Measurements from ENCODE around the gene HPSE2. TPM values are rescaled to one million over a fixed set of nuclear protein-coding genes. Genes with fewer than 3 reads are reported as not detected.

Gene HPSE2
- total and polyA plus RNA-seq, 2 experiments from 2014 or later: 0.10 to 0.24 TPM

DNA sequence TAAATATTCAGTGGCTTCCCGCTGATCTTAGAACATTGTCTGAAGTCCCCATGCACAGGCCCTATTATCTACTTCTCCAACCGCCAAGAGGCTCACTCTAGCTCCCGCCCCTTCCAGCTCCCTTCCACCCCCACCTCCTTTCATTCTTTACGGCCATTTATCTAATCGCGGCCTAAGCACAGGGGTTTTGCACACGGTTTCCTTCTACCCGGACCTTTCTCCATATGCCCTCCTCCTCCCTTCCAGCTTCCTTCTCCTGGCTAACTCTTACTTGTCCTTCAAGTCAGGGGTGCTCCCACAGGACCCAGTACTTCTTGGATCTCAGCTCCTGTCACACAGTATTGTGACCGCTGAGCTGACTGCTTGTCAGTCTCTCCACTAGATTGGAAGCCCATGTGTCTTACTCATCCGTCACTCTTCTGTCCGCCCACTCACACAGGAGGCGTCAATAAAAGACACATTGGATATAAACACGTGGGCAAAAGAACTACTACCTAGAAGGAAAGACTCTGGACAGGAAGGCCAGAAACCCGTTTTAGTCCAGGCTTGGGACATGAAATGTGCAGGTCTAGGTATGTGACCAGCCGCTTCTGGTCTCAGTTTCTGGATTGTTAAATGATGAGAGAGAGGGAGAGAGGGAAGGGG lies 768.7 kb downstream of the HPSE2 start:
- Histone ChIP-seq H3K4me2 (peak overlapping the region; percentile 82), H3K4me3 (peak overlapping the region; percentile 56; the same call in 1 of the 2 replicates), H3K4me1 (ENCODE audit: insufficient read depth) (0 out of 2 replicates have a peak, but pooled peaks cover 3% of the 10 kb centered on the region), H3K27ac (ENCODE audit: low read depth) (no peak overlapping the region), H3K79me2 (replicated peaks; ENCODE audit: insufficient read depth) (no peaks in the 10 kb centered on the region), H3K9me2 (ENCODE audit: insufficient read depth) (no peaks in the 10 kb centered on the region), H2AFZ (peak overlapping the region; percentile 88; the same call in 1 of the 2 replicates), H3K27me3 (ENCODE audit: insufficient read depth) (peaks cover 15% of the 10 kb centered on the region; the same call in 1 of the 2 replicates), H3K36me3 (ENCODE audit: insufficient read depth) (no peaks in the 10 kb centered on the region), H4K20me1 (replicated peaks; ENCODE audit: insufficient read depth) (no peaks in the 10 kb centered on the region), H3F3A (replicated peaks; ENCODE audit: low read depth) (no peaks in the 10 kb centered on the region)
- Mint-ChIP-seq H3K4me3 (no peak overlapping the region), H3K9me3 (no peaks in the 10 kb centered on the region), H3K27ac (no peak overlapping the region), H3K27me3 (ENCODE audit: insufficient read depth, low read depth, poor library complexity) (peaks cover 12% of the 10 kb centered on the region), H3K36me3 (ENCODE audit: low read depth) (no peaks in the 10 kb centered on the region), H3K4me1 (peaks cover 25% of the 10 kb centered on the region)
- ATAC-seq (no peak), DNase-seq (ENCODE audit: low spot score) (no peak)
- TF ChIP-seq CREB1 (CRISPR knock-in tag; IDR thresholded peaks at IDR 0.05; ENCODE audit: low read depth): no peak
- no peak for TF ChIP-seq CTCF (conservative IDR thresholded peaks at IDR 0.05; ENCODE audit: low read depth in 2 of 2)
- TF ChIP-seq ZNF114 (CRISPR knock-in tag; IDR thresholded peaks at IDR 0.05): no peak
- no peak for TF ChIP-seq JUNB (IDR thresholded peaks at IDR 0.05; ENCODE audit: unreplicated experiment)

- H3K27me3 ChIP-seq (ENCODE audit: insufficient read depth): peaks cover 15% of the 10 kb centered on the region; the same call in 1 of the 2 replicates
- no peaks in the 10 kb centered on the region for H4K20me1 ChIP-seq (replicated peaks; ENCODE audit: insufficient read depth)
- no peak overlapping the region for H3K4me2 ChIP-seq
- Mint-ChIP-seq H3K36me3 (ENCODE audit: low read depth) (no peaks in the 10 kb centered on the region), H3K27me3 (ENCODE audit: insufficient read depth, low read depth, poor library complexity) (peaks cover 12% of the 10 kb centered on the region), H3K4me1 (peaks cover 15% of the 10 kb centered on the region), H3K4me3 (no peak overlapping the region), H3K9me3 (no peaks in the 10 kb centered on the region), H3K27ac (no peak overlapping the region)
- H3K4me1 ChIP-seq (ENCODE audit: insufficient read depth): no peaks in the 10 kb centered on the region
- no peaks in the 10 kb centered on the region for H3K79me2 ChIP-seq (replicated peaks; ENCODE audit: insufficient read depth)
- H2AFZ ChIP-seq: no peak overlapping the region
- H3K9me2 ChIP-seq (ENCODE audit: insufficient read depth): no peaks in the 10 kb centered on the region
- ATAC-seq (no peak), DNase-seq (ENCODE audit: low spot score) (no peak)
- H3K4me3 ChIP-seq: no peak overlapping the region
- H3K27ac ChIP-seq (ENCODE audit: low read depth): no peak overlapping the region
- H3K36me3 ChIP-seq (ENCODE audit: insufficient read depth): no peaks in the 10 kb centered on the region
- TF ChIP-seq EZH2phosphoT487 (IDR thresholded peaks at IDR 0.05; ENCODE audit: unreplicated experiment) (no peak), NANOG (IDR thresholded peaks at IDR 0.05; ENCODE audit: borderline replicate concordance) (no peak), ZNF331 (CRISPR knock-in tag; IDR thresholded peaks at IDR 0.05; ENCODE audit: low read depth) (no peak), REST (IDR thresholded peaks at IDR 0.05; ENCODE audit: unreplicated experiment) (no peak), CREB1 (CRISPR knock-in tag; IDR thresholded peaks at IDR 0.05; ENCODE audit: low read depth) (no peak), POLR2AphosphoS5 (IDR thresholded peaks at IDR 0.05; ENCODE audit: low read depth) (no peak)
- TF ChIP-seq, protein P1, sequence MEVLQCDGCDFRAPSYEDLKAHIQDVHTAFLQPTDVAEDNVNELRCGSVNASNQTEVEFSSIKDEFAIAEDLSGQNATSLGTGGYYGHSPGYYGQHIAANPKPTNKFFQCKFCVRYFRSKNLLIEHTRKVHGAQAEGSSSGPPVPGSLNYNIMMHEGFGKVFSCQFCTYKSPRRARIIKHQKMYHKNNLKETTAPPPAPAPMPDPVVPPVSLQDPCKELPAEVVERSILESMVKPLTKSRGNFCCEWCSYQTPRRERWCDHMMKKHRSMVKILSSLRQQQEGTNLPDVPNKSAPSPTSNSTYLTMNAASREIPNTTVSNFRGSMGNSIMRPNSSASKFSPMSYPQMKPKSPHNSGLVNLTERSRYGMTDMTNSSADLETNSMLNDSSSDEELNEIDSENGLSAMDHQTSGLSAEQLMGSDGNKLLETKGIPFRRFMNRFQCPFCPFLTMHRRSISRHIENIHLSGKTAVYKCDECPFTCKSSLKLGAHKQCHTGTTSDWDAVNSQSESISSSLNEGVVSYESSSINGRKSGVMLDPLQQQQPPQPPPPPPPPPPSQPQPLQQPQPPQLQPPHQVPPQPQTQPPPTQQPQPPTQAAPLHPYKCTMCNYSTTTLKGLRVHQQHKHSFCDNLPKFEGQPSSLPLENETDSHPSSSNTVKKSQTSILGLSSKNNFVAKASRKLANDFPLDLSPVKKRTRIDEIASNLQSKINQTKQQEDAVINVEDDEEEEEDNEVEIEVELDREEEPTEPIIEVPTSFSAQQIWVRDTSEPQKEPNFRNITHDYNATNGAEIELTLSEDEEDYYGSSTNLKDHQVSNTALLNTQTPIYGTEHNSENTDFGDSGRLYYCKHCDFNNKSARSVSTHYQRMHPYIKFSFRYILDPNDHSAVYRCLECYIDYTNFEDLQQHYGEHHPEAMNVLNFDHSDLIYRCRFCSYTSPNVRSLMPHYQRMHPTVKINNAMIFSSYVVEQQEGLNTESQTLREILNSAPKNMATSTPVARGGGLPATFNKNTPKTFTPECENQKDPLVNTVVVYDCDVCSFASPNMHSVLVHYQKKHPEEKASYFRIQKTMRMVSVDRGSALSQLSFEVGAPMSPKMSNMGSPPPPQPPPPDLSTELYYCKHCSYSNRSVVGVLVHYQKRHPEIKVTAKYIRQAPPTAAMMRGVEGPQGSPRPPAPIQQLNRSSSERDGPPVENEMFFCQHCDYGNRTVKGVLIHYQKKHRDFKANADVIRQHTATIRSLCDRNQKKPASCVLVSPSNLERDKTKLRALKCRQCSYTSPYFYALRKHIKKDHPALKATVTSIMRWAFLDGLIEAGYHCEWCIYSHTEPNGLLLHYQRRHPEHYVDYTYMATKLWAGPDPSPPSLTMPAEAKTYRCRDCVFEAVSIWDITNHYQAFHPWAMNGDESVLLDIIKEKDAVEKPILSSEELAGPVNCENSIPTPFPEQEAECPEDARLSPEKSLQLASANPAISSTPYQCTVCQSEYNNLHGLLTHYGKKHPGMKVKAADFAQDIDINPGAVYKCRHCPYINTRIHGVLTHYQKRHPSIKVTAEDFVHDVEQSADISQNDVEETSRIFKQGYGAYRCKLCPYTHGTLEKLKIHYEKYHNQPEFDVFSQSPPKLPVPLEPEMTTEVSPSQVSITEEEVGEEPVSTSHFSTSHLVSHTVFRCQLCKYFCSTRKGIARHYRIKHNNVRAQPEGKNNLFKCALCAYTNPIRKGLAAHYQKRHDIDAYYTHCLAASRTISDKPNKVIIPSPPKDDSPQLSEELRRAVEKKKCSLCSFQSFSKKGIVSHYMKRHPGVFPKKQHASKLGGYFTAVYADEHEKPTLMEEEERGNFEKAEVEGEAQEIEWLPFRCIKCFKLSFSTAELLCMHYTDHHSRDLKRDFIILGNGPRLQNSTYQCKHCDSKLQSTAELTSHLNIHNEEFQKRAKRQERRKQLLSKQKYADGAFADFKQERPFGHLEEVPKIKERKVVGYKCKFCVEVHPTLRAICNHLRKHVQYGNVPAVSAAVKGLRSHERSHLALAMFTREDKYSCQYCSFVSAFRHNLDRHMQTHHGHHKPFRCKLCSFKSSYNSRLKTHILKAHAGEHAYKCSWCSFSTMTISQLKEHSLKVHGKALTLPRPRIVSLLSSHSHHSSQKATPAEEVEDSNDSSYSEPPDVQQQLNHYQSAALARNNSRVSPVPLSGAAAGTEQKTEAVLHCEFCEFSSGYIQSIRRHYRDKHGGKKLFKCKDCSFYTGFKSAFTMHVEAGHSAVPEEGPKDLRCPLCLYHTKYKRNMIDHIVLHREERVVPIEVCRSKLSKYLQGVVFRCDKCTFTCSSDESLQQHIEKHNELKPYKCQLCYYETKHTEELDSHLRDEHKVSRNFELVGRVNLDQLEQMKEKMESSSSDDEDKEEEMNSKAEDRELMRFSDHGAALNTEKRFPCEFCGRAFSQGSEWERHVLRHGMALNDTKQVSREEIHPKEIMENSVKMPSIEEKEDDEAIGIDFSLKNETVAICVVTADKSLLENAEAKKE (CRISPR knock-in tag; IDR thresholded peaks at IDR 0.05): no peak
- no peaks in the 10 kb centered on the region for H3F3A ChIP-seq (replicated peaks; ENCODE audit: low read depth)
These were observed 769.8 kb downstream of the HPSE2 start for GRCh38 chr10:98465866-98466265.

All from GM23338 (cell line).